GM18508 (cell line): ENCODE data around the gene CDT1.
"Not testable (repeated sequence)": the region's sequence is repeated elsewhere in the genome, so short reads cannot be mapped to it uniquely, and the experiment has no call there.

Experiments used
- ATAC-seq: cut with Tn5 transposase; IDR thresholded peaks from one replicate; pipeline ENCODE4 v1.9.1; 2021; ENCODE audit warnings: moderate number of reproducible peaks; ENCODE audit not compliant: insufficient read depth, unreplicated experiment

CDT1 gene

GRCh38 chr16:88768071-88768783 is 35.4 kb upstream of the CDT1 start:
- no peak for ATAC-seq

GRCh38 chr16:88769617-88770460 is 33.8 kb upstream of the CDT1 start:
- no peak for ATAC-seq

GRCh38 chr16:88770461-88771293 is 32.9 kb upstream of the CDT1 start:
- no peak for ATAC-seq

GRCh38 chr16:88771294-88771772 is 32.3 kb upstream of the CDT1 start:
- no peak for ATAC-seq

- not testable (repeated sequence) for ATAC-seq
Measured at GRCh38 chr16:88771781-88772180, 31.8 kb upstream of the CDT1 start.

- no peak for ATAC-seq
Measured at GRCh38 chr16:88772871-88773811, 30.4 kb upstream of the CDT1 start.

GRCh38 chr16:88773812-88774291 is 29.7 kb upstream of the CDT1 start:
- no peak for ATAC-seq

- no peak for ATAC-seq
Measured at GRCh38 chr16:88774544-88775393, 28.8 kb upstream of the CDT1 start.

- ATAC-seq: no peak
Measured at GRCh38 chr16:88775825-88776224, 27.8 kb upstream of the CDT1 start.

GRCh38 chr16:88777471-88778270 is 25.9 kb upstream of the CDT1 start:
- ATAC-seq: no peak

GRCh38 chr16:88778271-88778525 is 25.4 kb upstream of the CDT1 start:
- ATAC-seq: no peak

GRCh38 chr16:88778541-88779065 is 25.0 kb upstream of the CDT1 start:
- no peak for ATAC-seq

- no peak for ATAC-seq
Measured at GRCh38 chr16:88779406-88780141, 24.0 kb upstream of the CDT1 start.

GRCh38 chr16:88780142-88781062 is 23.2 kb upstream of the CDT1 start:
- no peak for ATAC-seq

- ATAC-seq: no peak
Measured at GRCh38 chr16:88781140-88782077, 22.2 kb upstream of the CDT1 start.
